Measurements from ENCODE around the gene TMEM184C.

Gene TMEM184C

GRCh38 chr4:147607471-147607870, 9.7 kb upstream of the TMEM184C start:
- H3K27ac ChIP-seq (ENCODE audit: low read depth, low read length, poor library complexity, severe bottlenecking), result no peak overlapping the region
- H3K9ac ChIP-seq (ENCODE audit: low read length), result no peak overlapping the region
- no peaks in the 10 kb centered on the region for H3K4me1 ChIP-seq (ENCODE audit: insufficient read depth, low read length, severe bottlenecking)
- no peaks in the 10 kb centered on the region for H4K20me1 ChIP-seq (ENCODE audit: insufficient read depth, low read length)
- H3F3A ChIP-seq (ENCODE audit: insufficient read depth, low read length), result no peaks in the 10 kb centered on the region
- H3K9me3 ChIP-seq (ENCODE audit: low read length), result no peaks in the 10 kb centered on the region
- no peaks in the 10 kb centered on the region for H3K27me3 ChIP-seq (ENCODE audit: insufficient read depth, low read length)
- H3K9me2 ChIP-seq (ENCODE audit: low read depth, low read length), result no peaks in the 10 kb centered on the region
- no peak overlapping the region for H2AFZ ChIP-seq (ENCODE audit: low read length)
- H3K4me2 ChIP-seq (ENCODE audit: low read length), result no peak overlapping the region
- no peak for TF ChIP-seq CTCF (IDR thresholded peaks at IDR 0.05; ENCODE audit: low read length)
- TF ChIP-seq EZH2 (IDR thresholded peaks at IDR 0.05; ENCODE audit: borderline replicate concordance, low read length), result no peak
- no peak overlapping the region for H3K4me3 ChIP-seq (ENCODE audit: low read depth, low read length, poor library complexity, severe bottlenecking)
- H3K79me2 ChIP-seq (ENCODE audit: insufficient read depth, low read length), result no peaks in the 10 kb centered on the region
- H3K36me3 ChIP-seq (ENCODE audit: insufficient read depth, low read length), result no peaks in the 10 kb centered on the region

- H3K36me3 ChIP-seq (ENCODE audit: insufficient read depth, low read length), result no peaks in the 10 kb centered on the region
- no peaks in the 10 kb centered on the region for H3K27me3 ChIP-seq (ENCODE audit: insufficient read depth, low read length)
- no peak overlapping the region for H3K27ac ChIP-seq (ENCODE audit: low read depth, low read length, poor library complexity, severe bottlenecking)
- TF ChIP-seq CTCF (IDR thresholded peaks at IDR 0.05; ENCODE audit: low read length), result no peak
- TF ChIP-seq EZH2 (IDR thresholded peaks at IDR 0.05; ENCODE audit: borderline replicate concordance, low read length), result no peak
- H4K20me1 ChIP-seq (ENCODE audit: insufficient read depth, low read length), result no peaks in the 10 kb centered on the region
- H2AFZ ChIP-seq (ENCODE audit: low read length), result no peak overlapping the region
- H3K9me2 ChIP-seq (ENCODE audit: low read depth, low read length), result no peaks in the 10 kb centered on the region
- H3K4me3 ChIP-seq (ENCODE audit: low read depth, low read length, poor library complexity, severe bottlenecking), result no peak overlapping the region
- no peak overlapping the region for H3K4me2 ChIP-seq (ENCODE audit: low read length)
- H3K9me3 ChIP-seq (ENCODE audit: low read length), result no peaks in the 10 kb centered on the region
- no peaks in the 10 kb centered on the region for H3K4me1 ChIP-seq (ENCODE audit: insufficient read depth, low read length, severe bottlenecking)
- no peak overlapping the region for H3K9ac ChIP-seq (ENCODE audit: low read length)
- no peaks in the 10 kb centered on the region for H3F3A ChIP-seq (ENCODE audit: insufficient read depth, low read length)
- no peaks in the 10 kb centered on the region for H3K79me2 ChIP-seq (ENCODE audit: insufficient read depth, low read length)
Observed at GRCh38 chr4:147610686-147611085, 6.5 kb upstream of the TMEM184C start.

GRCh38 chr4:147616849-147617172, 386 bp upstream of the TMEM184C start:
- TF ChIP-seq EZH2 (IDR thresholded peaks at IDR 0.05; ENCODE audit: borderline replicate concordance, low read length) (no peak), CTCF (IDR thresholded peaks at IDR 0.05; ENCODE audit: low read length) (no peak)
- no peaks in the 10 kb centered on the region for H3K9me2 ChIP-seq (ENCODE audit: low read depth, low read length)
- H3K4me2 ChIP-seq (ENCODE audit: low read length), result peak overlapping the region; percentile 79
- no peaks in the 10 kb centered on the region for H3F3A ChIP-seq (ENCODE audit: insufficient read depth, low read length)
- H3K27ac ChIP-seq (ENCODE audit: low read depth, low read length, poor library complexity, severe bottlenecking), result no peak overlapping the region
- peaks cover 13% of the 10 kb centered on the region; the same call in 1 of the 2 replicates for H3K36me3 ChIP-seq (ENCODE audit: insufficient read depth, low read length)
- no peaks in the 10 kb centered on the region for H4K20me1 ChIP-seq (ENCODE audit: insufficient read depth, low read length)
- peaks cover 19% of the 10 kb centered on the region for H3K79me2 ChIP-seq (ENCODE audit: insufficient read depth, low read length)
- no peaks in the 10 kb centered on the region for H3K9me3 ChIP-seq (ENCODE audit: low read length)
- peaks cover 43% of the 10 kb centered on the region for H3K4me1 ChIP-seq (ENCODE audit: insufficient read depth, low read length, severe bottlenecking)
- H3K9ac ChIP-seq (ENCODE audit: low read length), result peak overlapping the region; percentile 25; the same call in 1 of the 2 replicates
- peak overlapping the region; percentile 84 for H3K4me3 ChIP-seq (ENCODE audit: low read depth, low read length, poor library complexity, severe bottlenecking)
- no peaks in the 10 kb centered on the region for H3K27me3 ChIP-seq (ENCODE audit: insufficient read depth, low read length)
- H2AFZ ChIP-seq (ENCODE audit: low read length), result 0 out of 2 replicates have a peak overlapping the region, but pooled peaks have one; percentile 9

Measured in OCI-LY1 (cell line).